Osteoblast (primary cell): Measurements from ENCODE around the gene PSMA1. TPM values are rescaled to one million over a fixed set of nuclear protein-coding genes. Genes with fewer than 3 reads are reported as not detected.

Source experiments
- DNase-seq: peaks from one replicate; pipeline ENCODE4 v3.0.0; 2011; ENCODE audit warnings: low spot score, mixed read lengths; ENCODE audit not compliant: insufficient read length; ENCODE audit errors: missing footprints
- H2AFZ ChIP-seq: 2 replicates; pipeline ENCODE4 v1.6.0; 2011; ENCODE audit warnings: mild to moderate bottlenecking, low read length
- H3K27ac ChIP-seq: 2 replicates; pipeline ENCODE4 v1.5.1; 2011; ENCODE audit warnings: mild to moderate bottlenecking, low read depth, low read length, moderate library complexity
- H3K27me3 ChIP-seq: 2 replicates; pipeline ENCODE4 v1.6.0; 2012; ENCODE audit warnings: mild to moderate bottlenecking, control low read depth, inconsistent platforms, low read length, moderate library complexity; ENCODE audit not compliant: insufficient read depth
- H3K36me3 ChIP-seq: 2 replicates; pipeline ENCODE4 v1.5.1; 2011; ENCODE audit warnings: mild to moderate bottlenecking, low read length, control low read depth, moderate library complexity; ENCODE audit not compliant: insufficient read depth
- H3K4me1 ChIP-seq: 2 replicates; pipeline ENCODE4 v1.5.1; 2011; ENCODE audit warnings: mild to moderate bottlenecking, low read length, control low read depth, moderate library complexity; ENCODE audit not compliant: insufficient read depth
- H3K4me2 ChIP-seq: 2 replicates; pipeline ENCODE4 v1.6.0; 2011; ENCODE audit warnings: mild to moderate bottlenecking, low read length; ENCODE audit not compliant: insufficient read depth
- H3K4me3 ChIP-seq: fragments of 200-600 bp; sonication (generic); 3 replicates; pipeline ENCODE4 v1.5.1; 2012; ENCODE audit warnings: mild to moderate bottlenecking, low read length, inconsistent platforms; ENCODE audit not compliant: insufficient read depth
- H3K79me2 ChIP-seq: 2 replicates; pipeline ENCODE4 v1.6.0; 2012; ENCODE audit warnings: mild to moderate bottlenecking, low read length, control low read depth, inconsistent platforms; ENCODE audit not compliant: insufficient read depth
- H3K9me3 ChIP-seq: 2 replicates; pipeline ENCODE4 v1.5.1; 2011; ENCODE audit warnings: low read depth, low read length, control low read depth
- H4K20me1 ChIP-seq: 2 replicates; pipeline ENCODE4 v1.6.0; 2012; ENCODE audit warnings: mild to moderate bottlenecking, low read length, control low read depth; ENCODE audit not compliant: insufficient read depth
- CTCF ChIP-seq: IDR thresholded peaks from 2 replicates; pipeline ENCODE4 v1.5.1; 2011; ENCODE audit warnings: mild to moderate bottlenecking, low read depth, low read length, moderate library complexity; ENCODE audit errors: extremely low read depth
- total RNA-seq: library from RNA; depleted of rRNA; stranded (reverse); fragments of >200 nt; gene quantifications from 2 replicates; pipeline ENCODE4 v1.2.3, GENCODE V29; 2012

The PSMA1 gene
- total RNA-seq, 1 donor = 107 TPM

- Histone ChIP-seq H3K79me2 (no peaks in the 10 kb centered on the region), H2AFZ (no peak overlapping the region), H3K27me3 (no peaks in the 10 kb centered on the region), H3K4me1 (peaks cover 4% of the 10 kb centered on the region), H3K4me2 (no peak overlapping the region), H4K20me1 (no peaks in the 10 kb centered on the region), H3K4me3 (no peak overlapping the region), H3K9me3 (no peaks in the 10 kb centered on the region), H3K27ac (no peak overlapping the region), H3K36me3 (no peaks in the 10 kb centered on the region)
- DNase-seq = peak; percentile 62
- no peak for TF ChIP-seq CTCF
Measured at GRCh38 chr11:14544611-14545010, 24.4 kb upstream of the PSMA1 start.

GRCh38 chr11:14543260-14543659, 23.1 kb upstream of the PSMA1 start:
- Histone ChIP-seq H3K27ac (no peak overlapping the region), H2AFZ (no peak overlapping the region), H4K20me1 (no peaks in the 10 kb centered on the region)

GRCh38 chr11:14542324-14542723, 22.1 kb upstream of the PSMA1 start:
- H3K9me3 ChIP-seq = no peaks in the 10 kb centered on the region
- no peaks in the 10 kb centered on the region for H3K27me3 ChIP-seq
- DNase-seq = no peak
- H3K4me1 ChIP-seq = peaks cover 4% of the 10 kb centered on the region
- H3K79me2 ChIP-seq = no peaks in the 10 kb centered on the region
- no peak overlapping the region for H2AFZ ChIP-seq
- no peak overlapping the region for H3K27ac ChIP-seq
- H3K4me2 ChIP-seq = no peak overlapping the region
- no peak for TF ChIP-seq CTCF
- H3K4me3 ChIP-seq = no peak overlapping the region
- no peaks in the 10 kb centered on the region for H3K36me3 ChIP-seq
- no peaks in the 10 kb centered on the region for H4K20me1 ChIP-seq

More at GRCh38 chr11:14543260-14543659, 23.1 kb upstream of the PSMA1 start:
- peaks cover 4% of the 10 kb centered on the region for H3K4me1 ChIP-seq
- H3K4me2 ChIP-seq = no peak overlapping the region
- DNase-seq = no peak
- no peak overlapping the region for H3K4me3 ChIP-seq
- no peak for TF ChIP-seq CTCF
- H3K79me2 ChIP-seq = no peaks in the 10 kb centered on the region
- H3K36me3 ChIP-seq = no peaks in the 10 kb centered on the region
- no peaks in the 10 kb centered on the region for H3K27me3 ChIP-seq
- H3K9me3 ChIP-seq = no peaks in the 10 kb centered on the region

- no peaks in the 10 kb centered on the region for H3K79me2 ChIP-seq
- H4K20me1 ChIP-seq = no peaks in the 10 kb centered on the region
- H3K27me3 ChIP-seq = no peaks in the 10 kb centered on the region
- no peaks in the 10 kb centered on the region for H3K9me3 ChIP-seq
- peak overlapping the region; percentile 47 for H2AFZ ChIP-seq
- no peaks in the 10 kb centered on the region for H3K4me1 ChIP-seq
- no peak overlapping the region for H3K4me3 ChIP-seq
- no peak for TF ChIP-seq CTCF
- H3K36me3 ChIP-seq = no peaks in the 10 kb centered on the region
- H3K27ac ChIP-seq = no peak overlapping the region
- DNase-seq = no peak
- H3K4me2 ChIP-seq = no peak overlapping the region
Measured at GRCh38 chr11:14541192-14541947, 21.2 kb upstream of the PSMA1 start.
